HG03135 (cell line): ENCODE measurements around the gene ETS1.

ENCODE experiments used
- ATAC-seq: cut with Tn5 transposase; IDR thresholded peaks from one replicate; pipeline ENCODE4 v1.9.1; 2021; ENCODE audit warnings: mild to moderate bottlenecking, moderate library complexity; ENCODE audit not compliant: unreplicated experiment

Gene ETS1

DNA sequence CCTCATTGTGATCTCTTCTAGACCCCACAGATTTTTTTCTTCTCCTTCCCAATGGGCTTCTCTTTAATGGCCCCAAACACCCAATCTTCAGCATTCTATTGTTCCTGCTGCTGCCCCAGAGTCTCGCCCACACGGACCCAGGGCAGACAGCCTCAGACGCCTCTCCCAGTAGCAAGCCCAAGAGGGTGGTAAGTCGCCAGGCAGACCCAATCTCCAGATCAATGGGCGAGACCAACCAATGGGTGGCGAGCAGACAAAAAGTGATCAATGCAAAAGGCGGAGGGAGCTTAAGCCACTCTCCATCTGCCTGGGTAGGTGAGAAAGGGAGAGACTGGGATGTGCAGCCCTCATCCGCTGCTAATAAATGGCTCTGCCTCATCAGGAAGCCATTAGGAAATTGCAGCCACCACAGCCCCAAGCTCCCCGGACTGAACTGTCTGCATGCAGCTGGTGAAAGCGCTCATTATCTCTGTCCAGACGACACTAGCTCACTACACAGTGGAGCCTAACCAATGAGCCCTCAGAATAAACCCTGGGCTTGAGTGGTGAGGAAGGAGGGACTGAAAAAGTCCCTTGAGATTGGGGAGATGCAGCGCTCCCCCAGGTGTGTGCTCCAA, 81.8 kb downstream of the ETS1 start:
- no peak for ATAC-seq

DNA sequence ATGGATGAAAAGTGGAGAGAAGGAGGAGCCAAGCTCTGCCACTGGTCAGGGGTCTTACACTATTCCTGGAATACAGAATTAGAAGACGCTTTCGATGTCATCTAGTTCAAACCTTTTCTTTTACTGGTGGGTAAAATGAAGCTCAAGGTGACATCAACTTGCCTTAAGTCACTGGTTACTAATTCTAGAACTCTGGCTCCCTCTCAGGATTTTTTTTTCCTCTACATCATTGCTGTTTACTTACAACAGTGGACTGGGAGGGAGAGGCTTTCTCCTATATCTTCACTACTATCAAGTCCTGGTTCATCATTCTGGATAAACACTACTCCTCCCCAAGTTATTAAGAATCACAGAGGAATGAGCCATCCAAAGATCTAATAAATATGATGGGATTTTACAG, 82.9 kb downstream of the ETS1 start:
- ATAC-seq = no peak

DNA sequence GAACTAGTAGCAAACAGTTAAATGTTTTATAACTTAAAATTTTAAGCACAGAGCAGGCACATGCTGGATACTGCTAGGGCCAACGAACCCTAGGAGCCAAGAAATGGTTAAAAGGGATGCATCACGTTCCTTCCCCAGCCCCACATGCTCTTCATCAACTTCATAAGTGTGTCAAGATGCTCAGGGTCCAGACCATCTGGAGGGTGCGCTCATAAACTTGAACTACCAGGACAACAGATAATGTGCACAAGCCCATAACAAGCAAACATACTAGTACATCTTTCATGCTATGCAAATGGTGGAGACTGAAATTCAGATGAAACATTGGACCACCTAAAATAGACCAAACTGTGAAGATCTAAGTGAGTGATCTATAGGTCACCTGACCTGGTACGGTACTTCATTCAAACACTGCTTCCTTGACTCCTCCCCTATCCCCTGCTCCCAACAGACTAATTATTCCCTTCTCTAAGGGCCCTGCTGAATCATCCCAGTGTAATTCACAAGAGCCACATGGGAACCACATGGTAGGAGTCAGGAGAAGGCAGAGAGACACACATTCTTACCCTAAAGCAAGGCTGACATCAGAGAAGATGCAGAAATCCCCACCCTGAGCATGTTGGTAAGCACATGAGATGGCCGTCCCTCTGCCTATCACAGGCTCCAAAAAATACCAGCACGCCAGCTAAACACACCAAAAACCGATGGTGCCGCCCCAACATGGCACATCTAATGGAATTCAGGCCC, 83.9 kb downstream of the ETS1 start:
- no peak for ATAC-seq

DNA sequence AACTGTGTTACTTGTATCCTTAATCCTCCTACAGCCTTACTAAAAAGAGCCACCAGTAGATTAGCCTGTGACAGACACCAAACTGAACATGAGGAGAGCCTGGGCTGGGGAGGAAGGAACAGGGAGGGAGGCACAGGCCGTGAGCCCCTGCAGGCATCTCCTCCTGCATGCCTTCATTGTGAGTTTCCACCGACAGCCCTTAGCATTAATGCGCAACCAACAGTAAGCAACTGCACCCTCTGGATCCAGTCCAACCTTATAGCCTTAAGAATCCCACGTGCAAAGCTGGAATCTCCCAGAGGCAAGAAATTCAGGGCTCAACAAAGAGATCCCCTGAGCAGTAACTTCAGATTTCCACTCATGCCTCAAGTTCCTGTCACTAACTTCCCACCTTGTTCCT, 84.6 kb downstream of the ETS1 start:
- ATAC-seq = no peak

DNA sequence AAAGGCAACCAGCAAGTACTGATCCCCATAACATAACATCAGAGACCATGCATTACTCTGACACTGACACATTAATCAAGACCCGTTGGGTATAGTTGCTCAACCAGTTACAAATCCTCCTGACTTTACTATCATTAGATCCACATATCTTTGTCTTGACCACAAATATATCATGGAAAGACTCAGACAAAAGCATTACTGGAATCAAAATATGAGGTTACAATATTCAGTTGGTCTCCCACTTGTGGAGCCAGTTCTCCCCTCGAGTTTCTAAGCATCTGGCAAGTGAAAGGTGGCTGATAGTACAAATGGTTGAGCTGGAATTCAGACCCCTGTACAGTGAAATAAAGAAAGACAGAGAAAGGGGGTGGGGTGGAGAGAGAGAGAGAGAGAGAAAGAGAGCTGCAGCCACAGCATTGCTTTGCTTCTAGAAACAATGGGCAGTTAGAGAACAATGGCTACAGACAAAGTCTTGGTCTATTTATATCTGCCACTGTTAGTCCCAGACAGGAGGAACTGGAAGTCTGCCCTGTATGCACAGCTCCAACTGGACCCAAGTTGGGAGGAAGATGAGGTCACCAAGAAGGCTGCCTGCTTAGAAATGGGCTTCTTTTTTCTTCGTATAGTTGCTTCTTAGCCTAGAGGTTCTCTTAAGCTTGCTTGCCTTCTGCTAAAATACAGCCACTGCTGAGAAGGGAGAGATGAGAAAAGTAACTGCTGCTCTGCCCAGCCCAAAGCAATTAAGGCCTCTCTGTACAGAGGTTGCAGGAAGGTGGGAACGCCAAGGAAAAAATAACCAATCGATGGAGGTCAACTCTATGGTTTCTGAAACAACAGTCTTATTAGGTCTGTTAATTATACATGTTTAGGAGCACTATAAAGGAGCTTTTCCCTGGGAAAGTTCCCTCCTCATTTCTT, 85.5 kb downstream of the ETS1 start:
- no peak for ATAC-seq

DNA sequence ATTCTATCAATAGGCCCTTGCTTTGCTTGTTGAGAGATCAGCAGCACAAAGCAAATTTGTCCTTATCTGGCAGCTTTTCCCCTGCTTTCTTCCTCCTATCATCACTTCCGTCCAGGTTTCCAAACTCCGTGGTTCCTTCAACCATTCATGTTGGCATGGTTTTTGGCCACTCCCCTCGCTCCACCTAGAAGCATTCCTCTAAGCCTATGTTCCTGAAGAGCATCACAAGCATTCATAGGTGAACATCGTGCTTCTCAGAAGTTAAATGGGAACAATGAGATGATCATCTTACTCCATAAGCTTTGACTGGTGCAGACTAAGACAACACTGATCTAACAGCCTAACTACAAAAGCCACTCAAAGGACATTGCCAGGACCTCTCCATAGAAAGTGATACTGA, 86.3 kb downstream of the ETS1 start:
- ATAC-seq = no peak

DNA sequence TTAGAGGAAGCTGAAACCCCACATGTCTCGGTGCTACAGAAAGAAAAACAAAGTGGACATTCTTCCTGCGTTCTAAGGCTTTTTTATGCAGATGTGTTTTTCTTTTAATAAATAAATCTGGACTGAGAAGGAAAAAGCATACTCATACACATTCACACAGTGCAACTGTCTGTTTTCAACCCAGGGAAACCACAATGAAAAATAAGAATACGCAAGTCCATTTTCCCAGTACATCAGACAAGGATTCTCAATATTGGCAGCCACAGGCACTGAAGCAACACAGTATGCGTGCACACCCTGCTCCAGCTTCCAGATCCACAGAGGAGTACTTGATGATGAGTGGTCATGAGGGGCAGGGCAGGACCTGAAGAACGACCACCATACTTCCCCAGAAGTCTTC, 86.9 kb downstream of the ETS1 start:
- ATAC-seq = no peak

DNA sequence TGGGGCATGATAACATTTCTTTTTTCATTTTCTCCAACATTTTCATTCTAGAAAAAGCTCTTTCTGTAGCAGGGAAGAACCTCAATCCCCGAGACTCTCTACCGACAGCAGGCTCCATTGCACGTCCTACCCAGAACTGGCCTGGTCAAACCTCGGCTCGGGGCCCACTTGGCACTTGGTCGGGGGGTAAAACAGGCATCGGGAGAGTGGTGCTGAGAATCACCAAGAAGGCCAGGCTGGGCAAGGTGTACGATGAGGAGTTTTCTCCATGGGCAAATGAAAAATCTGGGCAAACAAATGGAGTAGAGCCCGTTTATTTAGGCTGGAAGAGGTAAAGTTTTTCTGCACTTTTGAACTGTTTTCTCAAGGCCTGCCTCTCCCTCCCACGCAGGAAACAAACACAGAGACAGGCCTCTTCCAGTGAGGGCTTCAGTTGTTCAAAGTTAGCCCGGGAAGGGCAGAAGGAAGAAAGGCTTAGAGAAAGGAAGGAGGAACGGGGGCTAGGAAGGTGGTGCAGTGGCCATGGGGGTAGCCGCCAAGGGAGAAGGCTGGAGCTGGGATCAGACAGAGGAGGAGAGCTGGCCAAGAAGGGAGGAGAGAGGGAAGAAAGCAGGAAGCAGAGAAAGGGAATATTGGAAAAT, 87.6 kb downstream of the ETS1 start:
- no peak for ATAC-seq

DNA sequence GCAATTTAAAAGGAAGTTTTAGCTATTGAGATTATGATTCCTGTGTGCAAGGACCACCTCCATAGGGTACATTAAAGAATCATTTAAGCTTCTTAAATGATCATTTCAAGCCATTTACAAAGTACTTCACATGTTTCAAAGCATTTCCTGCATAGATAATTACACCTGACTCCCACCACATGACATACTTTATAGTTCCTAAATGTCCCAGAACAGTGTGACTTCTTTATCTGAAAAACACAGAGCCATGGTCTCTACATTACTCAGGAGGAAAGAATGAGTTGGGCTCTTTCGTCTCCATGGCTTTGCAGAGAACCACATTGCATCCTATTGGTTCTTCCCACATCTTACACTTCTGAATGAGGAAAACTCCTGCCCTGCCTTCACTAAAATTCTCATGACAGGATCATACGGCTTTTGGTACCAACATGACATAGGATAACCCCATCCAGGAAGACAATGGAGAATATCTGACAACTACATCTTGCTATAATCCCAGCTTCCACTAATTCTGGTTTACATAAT, 88.6 kb downstream of the ETS1 start:
- no peak for ATAC-seq

DNA sequence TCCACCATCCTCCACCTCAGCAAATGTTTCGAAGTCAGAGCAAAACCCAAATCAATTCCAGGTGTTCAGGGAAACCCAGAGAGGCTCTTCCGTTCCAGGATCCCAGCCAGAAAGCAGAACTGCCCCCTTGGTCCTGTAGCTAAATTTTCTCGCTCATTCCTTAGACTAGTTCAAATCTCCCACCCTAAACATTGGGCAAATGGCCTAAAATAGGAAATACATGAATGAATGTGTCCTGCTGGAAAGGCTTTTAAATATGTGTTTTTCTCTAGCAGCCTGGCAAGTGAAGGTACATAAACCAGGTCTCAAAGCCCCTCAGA, 89.6 kb downstream of the ETS1 start:
- ATAC-seq = no peak

DNA sequence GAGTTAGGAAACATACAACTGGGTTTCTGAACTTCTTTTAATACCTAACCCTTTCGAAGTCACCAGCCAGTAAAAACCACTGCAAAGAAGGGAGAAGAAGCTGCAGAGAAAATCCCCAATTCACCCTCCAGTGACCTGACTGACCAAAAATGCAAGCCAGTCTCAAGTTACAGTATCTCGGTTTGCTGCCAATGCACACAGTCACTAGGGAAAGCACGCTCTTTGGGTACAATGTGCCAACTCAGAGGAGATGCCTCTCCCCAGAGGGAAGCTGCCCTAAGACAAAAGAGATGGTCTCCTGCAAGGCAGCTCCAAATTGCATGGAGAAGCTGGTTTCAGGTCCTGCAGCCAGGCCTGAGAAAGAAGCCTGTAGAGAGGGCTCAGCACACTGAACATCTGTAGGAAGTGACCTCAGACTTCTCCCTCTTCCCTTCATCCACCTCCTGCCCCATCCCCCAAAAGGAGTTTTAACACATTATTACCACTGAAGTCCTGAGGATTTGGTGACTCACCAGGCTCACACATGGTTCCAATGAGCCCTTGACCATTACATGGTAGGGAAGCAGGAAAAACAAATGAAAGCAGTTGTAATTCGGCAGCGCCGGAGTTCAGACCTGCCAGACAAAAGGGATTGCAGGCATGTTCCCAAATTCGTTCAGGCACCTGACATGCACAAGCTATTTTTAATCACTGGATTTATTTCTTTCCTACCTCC, 90.1 kb downstream of the ETS1 start:
- ATAC-seq = peak; percentile 53

DNA sequence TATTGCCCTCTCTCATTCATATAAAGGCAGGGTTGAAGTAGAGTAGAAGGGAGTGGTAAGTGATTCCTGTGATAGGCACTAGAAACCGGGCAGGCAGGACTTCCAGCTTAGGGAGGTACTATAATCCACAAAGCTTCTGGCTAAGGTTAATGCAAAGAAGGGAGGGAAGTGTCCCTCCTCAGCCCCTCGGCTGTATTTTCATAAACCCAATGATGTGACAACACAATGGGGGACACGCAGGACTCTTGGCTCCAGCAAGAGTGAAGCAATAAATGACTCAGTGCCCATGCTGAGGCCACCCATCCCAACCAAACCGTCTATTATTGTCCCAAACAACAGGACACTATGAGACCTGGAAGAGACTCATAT, 90.7 kb downstream of the ETS1 start:
- no peak for ATAC-seq

DNA sequence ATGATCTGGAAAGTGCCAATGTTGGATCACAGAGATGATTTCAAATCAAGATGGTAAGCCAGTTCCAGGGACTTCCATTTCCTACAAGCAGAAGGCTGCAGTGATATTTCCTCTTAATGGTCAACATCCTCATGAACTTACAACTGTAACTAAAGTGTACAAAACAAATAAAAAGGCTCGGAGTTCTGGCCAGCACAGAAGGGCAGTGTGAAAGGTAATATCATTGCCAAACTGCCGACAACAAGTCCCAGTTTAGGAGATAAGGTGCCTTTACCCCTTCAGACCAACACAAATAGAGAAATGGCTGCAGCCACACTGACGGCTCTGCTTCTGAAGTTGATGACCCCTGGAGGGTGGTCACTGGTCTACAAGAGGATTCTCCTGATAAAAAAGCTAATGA, 91.1 kb downstream of the ETS1 start:
- ATAC-seq = no peak

DNA sequence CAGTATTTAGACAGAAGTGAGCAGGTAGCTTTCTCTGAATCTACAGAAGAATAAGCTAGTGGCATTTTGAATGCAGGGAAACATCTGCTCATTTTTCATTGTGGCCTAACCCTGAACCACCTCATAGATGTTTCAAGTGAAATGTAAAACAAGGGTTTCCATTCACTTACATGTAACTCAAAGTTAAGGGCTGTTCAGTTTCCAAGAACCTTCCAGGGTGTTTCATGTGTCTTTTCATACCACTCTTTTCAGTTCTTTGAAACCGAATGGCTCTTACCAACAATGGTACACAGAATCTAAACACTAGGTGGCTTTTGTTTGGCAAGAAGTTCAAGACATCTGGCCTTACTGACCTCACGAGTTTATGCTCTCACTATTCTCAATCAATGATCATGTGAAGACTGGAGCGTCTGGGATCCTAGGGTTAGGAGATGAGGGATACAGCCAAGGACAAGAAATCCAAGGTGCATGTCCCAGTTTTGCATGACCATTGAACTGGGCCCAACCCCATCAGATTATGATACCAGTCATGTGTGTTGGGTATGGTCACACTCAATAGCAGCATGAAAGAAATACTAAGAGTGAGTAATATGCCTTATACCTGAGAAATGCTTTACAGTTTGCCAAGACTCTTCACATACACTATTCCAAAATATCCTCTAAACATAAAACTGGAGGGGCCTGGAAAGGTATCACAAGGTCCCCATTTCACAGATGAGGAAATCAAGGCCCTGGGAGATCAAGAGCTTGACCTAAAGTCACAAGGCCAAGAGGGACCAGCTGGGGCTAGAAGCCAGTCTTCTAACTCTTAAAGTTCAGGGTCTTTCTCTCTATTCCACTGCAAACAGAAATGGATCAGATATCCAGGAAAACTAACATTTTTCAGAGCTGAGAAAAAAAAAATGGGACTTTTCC, 92.7 kb downstream of the ETS1 start:
- no peak for ATAC-seq

DNA sequence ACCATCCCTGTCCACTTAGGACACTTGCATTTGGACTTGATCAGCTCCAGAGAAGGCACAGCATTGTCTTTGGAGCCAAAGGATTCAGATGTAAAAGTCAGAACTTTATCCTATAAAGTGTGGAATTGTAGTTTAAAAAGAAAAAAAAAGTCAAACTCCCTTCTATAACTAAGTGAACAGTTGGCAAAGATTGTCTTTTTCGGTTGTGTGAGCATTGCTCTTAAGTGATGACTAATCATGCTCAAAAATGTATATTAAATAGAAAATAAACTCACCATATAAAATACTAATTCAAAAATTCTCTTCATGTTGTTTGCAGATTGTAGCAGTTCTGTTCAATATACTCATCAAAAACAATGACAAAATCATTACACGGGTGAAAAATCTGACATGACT, 93.8 kb downstream of the ETS1 start:
- ATAC-seq = no peak

DNA sequence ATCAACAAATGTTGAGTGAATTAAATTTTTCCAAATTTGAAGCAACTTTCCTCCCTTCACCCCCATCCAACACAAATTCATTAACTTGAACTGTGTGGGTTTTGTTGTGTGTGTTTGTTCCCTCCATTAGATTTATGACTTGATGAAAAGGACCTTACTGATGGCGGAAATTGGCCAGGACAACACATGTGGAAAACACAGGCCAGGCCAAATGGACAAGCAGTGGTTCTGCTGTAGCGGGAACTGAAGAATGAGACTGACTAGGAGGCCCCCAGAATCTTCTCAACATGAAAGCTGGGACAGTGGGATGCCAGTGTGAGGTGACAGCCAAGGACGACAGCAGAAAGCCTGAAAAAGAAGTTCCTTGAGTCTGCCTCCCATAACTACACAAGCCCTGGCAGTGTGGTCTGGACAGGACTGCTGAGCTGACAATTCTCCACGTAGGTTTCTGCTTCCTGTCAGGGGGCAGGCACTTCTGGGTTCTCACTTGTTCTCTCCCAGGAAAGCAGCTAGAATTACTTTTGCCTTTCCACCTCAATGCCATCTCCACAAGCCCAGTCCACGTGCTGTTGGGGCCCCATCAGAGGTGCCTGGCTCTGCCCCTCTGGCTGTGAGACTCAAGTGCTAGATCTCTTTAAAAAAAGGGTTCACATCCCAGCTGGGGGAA, 94.3 kb downstream of the ETS1 start:
- ATAC-seq = no peak

DNA sequence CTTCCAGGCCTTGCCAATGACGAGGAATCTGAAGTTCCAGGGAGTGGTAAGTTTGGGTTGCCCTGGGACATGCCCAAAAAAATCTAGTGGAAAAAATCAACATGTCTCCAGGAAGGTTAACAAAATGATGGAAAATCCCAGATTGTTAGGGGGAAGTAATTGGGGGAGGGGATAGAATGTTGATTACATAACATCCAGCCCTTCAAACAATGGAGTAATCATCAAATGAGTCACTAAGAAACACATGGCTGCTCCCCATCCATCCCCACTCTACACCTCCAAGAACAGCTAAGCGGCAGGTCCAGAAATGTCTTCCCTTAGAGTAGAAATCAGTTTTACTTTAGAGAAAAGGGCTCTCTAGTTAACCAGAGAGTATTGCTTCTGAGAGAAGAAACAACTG, 94.9 kb downstream of the ETS1 start:
- no peak for ATAC-seq

DNA sequence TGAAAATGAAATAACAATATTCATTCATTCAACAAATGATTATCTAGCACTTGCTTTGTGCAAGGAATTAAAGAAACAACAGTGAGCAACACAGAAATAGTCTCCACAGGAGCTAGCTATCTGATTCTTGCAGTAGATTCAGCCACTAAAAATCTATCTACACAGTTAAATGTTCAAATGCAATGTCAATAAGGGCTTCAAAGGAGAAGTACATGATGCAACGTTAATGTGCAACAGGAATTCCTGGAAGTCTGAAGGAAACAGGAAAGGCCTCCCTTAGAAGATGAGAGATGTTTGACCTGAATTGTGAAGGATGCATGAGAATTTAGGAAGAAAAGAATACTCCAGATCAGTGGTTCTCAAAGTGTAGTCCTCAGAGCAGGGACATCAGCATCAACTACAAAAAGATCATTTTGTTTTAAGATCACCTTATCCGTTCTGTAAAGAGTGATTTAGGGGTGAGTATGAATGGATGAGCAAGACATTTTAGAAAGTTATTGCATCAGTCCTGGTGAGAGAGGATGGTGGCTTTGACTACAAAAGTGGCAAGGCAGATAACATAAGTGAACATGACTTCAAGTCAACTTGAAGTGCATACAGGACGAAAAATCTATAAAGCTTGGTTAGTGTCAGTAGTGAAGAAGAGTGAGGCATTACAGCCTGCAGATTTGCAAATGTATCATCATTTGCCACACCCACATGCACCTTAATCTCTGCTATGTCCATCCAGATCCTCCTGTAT, 96.0 kb downstream of the ETS1 start:
- ATAC-seq = no peak
